HG02981 (cell line): ENCODE results near the gene DMBT1.

ENCODE experiments used
- ATAC-seq: cut with Tn5 transposase; IDR thresholded peaks from one replicate; pipeline ENCODE4 v1.9.1; 2021; ENCODE audit warnings: mild to moderate bottlenecking, moderate library complexity; ENCODE audit not compliant: unreplicated experiment

Gene DMBT1

GRCh38 chr10:122548407-122549085 is 12.0 kb upstream of the DMBT1 start:
- no peak for ATAC-seq

GRCh38 chr10:122549636-122550035 is 10.9 kb upstream of the DMBT1 start:
- ATAC-seq: no peak

GRCh38 chr10:122550427-122550826 is 10.1 kb upstream of the DMBT1 start:
- ATAC-seq: no peak

GRCh38 chr10:122550983-122551382 is 9.6 kb upstream of the DMBT1 start:
- no peak for ATAC-seq

GRCh38 chr10:122551450-122551849 is 9.1 kb upstream of the DMBT1 start:
- no peak for ATAC-seq

GRCh38 chr10:122553341-122553740 is 7.2 kb upstream of the DMBT1 start:
- no peak for ATAC-seq

GRCh38 chr10:122554131-122555036 is 6.2 kb upstream of the DMBT1 start:
- ATAC-seq: no peak

GRCh38 chr10:122555442-122555841 is 5.1 kb upstream of the DMBT1 start:
- ATAC-seq: no peak

- no peak for ATAC-seq
Observed at GRCh38 chr10:122557516-122557915, 3.0 kb upstream of the DMBT1 start.

GRCh38 chr10:122558452-122558851 is 2.1 kb upstream of the DMBT1 start:
- ATAC-seq: no peak

- no peak for ATAC-seq
Observed at GRCh38 chr10:122559228-122559627, 1.3 kb upstream of the DMBT1 start.

- ATAC-seq: no peak
Observed at GRCh38 chr10:122561212-122561611, 658 bp downstream of the DMBT1 start.

- ATAC-seq: no peak
Observed at GRCh38 chr10:122561792-122562191, 1.2 kb downstream of the DMBT1 start.

- ATAC-seq: no peak
Observed at GRCh38 chr10:122564980-122565379, 4.4 kb downstream of the DMBT1 start.

- ATAC-seq: no peak
Observed at GRCh38 chr10:122565766-122566206, 5.2 kb downstream of the DMBT1 start.

- no peak for ATAC-seq
Observed at GRCh38 chr10:122566632-122567031, 6.1 kb downstream of the DMBT1 start.

- no peak for ATAC-seq
Observed at GRCh38 chr10:122567056-122567660, 6.6 kb downstream of the DMBT1 start.

GRCh38 chr10:122568551-122568950 is 8.0 kb downstream of the DMBT1 start:
- ATAC-seq: no peak

- no peak for ATAC-seq
Observed at GRCh38 chr10:122570920-122571319, 10.4 kb downstream of the DMBT1 start.

GRCh38 chr10:122571892-122572291 is 11.3 kb downstream of the DMBT1 start:
- ATAC-seq: no peak

GRCh38 chr10:122575776-122576175 is 15.2 kb downstream of the DMBT1 start:
- no peak for ATAC-seq

GRCh38 chr10:122576291-122576690 is 15.7 kb downstream of the DMBT1 start:
- ATAC-seq: no peak
